Calu3 (cell line): ENCODE data around the gene ZNF543. TPM values are rescaled to one million over a fixed set of nuclear protein-coding genes. Genes with fewer than 3 reads are reported as not detected.

ENCODE experiments used
- BruUV-seq: library from RNA; stranded (reverse); fragments of 400-500 nt; replicated peaks from 2 replicates; lab custom pipeline; 2021; lab: Mats Ljungman, UMichigan
- CTCF ChIA-PET: fragments of 300-600 bp; sonication (Branson Sonifier 250); formaldehyde crosslinking; loops from one replicate; lab custom pipeline; 2022; ENCODE audit warnings: antibody characterized with exemption; lab: Charles Lee
- DNase-seq: peaks from one replicate; pipeline ENCODE4 v3.0.0; 2022
- H3K27ac Mint-ChIP-seq: one replicate; pipeline ENCODE4 v1.8.0; 2022; ENCODE audit warnings: mixed read lengths; ENCODE audit not compliant: unreplicated experiment
- H3K27me3 Mint-ChIP-seq: one replicate; pipeline ENCODE4 v1.8.0; 2022; ENCODE audit warnings: mixed read lengths; ENCODE audit not compliant: unreplicated experiment
- H3K36me3 Mint-ChIP-seq: one replicate; pipeline ENCODE4 v1.8.0; 2022; ENCODE audit warnings: mild to moderate bottlenecking, moderate library complexity, mixed read lengths; ENCODE audit not compliant: insufficient read depth, unreplicated experiment
- H3K4me1 Mint-ChIP-seq: one replicate; pipeline ENCODE4 v1.8.0; 2022; ENCODE audit warnings: mild to moderate bottlenecking, low read depth, mixed read lengths; ENCODE audit not compliant: unreplicated experiment
- H3K4me3 Mint-ChIP-seq: one replicate; pipeline ENCODE4 v1.8.0; 2022; ENCODE audit warnings: mild to moderate bottlenecking, low read depth, moderate library complexity, mixed read lengths; ENCODE audit not compliant: unreplicated experiment
- H3K9me3 Mint-ChIP-seq: one replicate; pipeline ENCODE4 v1.8.0; 2022; ENCODE audit warnings: low read depth, mixed read lengths; ENCODE audit not compliant: unreplicated experiment
- CTCF ChIP-seq: fragments of 200-600 bp; IDR thresholded peaks from one replicate; pipeline ENCODE4 v1.8.0; 2022; ENCODE audit warnings: antibody characterized with exemption; ENCODE audit not compliant: unreplicated experiment
- intact Hi-C: fragments of 100-400 bp; cut with micrococcal nuclease; formaldehyde crosslinking; loops from one replicate; pipeline ENCODE4 v1.10.0; 2022; ENCODE audit not compliant: unreplicated experiment
- total RNA-seq: library from RNA; stranded (reverse); gene quantifications from 2 replicates; pipeline ENCODE4 v1.2.3, GENCODE V29; 2022

ZNF543 gene
- total RNA-seq, 1 experiment from 2014 or later = 8.5 TPM

GRCh38 chr19:57288373-57288772, 31.9 kb upstream of the ZNF543 start:
- DNase-seq = no peak
- BruUV-seq = no TSS peak
- Mint-ChIP-seq H3K4me3 (no peak overlapping the region), H3K9me3 (peaks cover 35% of the 10 kb centered on the region), H3K27me3 (no peaks in the 10 kb centered on the region), H3K4me1 (no peaks in the 10 kb centered on the region), H3K27ac (no peak overlapping the region), H3K36me3 (peaks cover 33% of the 10 kb centered on the region)
- CTCF ChIA-PET = no interaction called here
- no peak for TF ChIP-seq CTCF
- intact Hi-C loops = no loop called here

DNA sequence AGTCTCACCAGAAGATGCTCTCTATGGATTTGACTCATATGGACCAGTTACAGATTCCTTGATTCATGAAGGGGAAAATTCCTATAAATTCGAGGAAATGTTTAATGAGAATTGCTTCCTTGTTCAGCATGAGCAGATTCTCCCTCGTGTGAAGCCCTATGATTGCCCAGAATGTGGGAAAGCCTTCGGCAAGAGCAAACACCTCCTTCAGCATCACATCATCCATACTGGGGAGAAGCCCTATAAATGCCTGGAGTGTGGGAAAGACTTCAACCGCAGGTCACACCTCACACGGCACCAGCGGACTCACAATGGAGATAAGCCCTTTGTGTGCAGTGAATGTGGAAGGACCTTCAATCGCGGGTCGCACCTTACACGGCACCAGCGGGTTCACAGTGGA, 29.3 kb upstream of the ZNF543 start:
- Mint-ChIP-seq H3K9me3 (peaks cover 36% of the 10 kb centered on the region), H3K27me3 (no peaks in the 10 kb centered on the region), H3K4me1 (no peaks in the 10 kb centered on the region), H3K4me3 (no peak overlapping the region), H3K36me3 (peaks cover 59% of the 10 kb centered on the region), H3K27ac (no peak overlapping the region)
- BruUV-seq = no TSS peak
- CTCF ChIA-PET = no interaction called here
- no peak for TF ChIP-seq CTCF
- intact Hi-C loops = no loop called here
- DNase-seq = no peak

DNA sequence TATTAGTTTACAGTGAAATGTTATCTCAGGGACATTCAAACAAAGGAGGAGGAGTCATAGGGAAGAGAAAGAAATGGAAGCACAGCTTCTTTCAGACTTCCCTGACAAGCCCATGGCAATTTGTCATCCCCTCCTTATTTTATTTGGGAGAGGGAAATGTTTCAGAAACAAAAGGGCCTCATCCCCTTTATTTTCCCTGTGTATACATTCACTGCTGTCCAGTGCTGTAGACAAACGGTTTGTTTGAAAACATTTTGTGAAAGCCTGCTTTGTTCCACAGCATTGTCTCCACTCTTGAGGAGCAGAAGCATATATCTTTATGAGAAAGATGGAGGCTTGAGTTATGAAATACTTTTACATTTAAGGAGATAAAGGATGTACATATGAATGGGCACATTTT, 27.7 kb upstream of the ZNF543 start:
- Mint-ChIP-seq H3K27me3 (no peaks in the 10 kb centered on the region), H3K36me3 (peaks cover 75% of the 10 kb centered on the region), H3K4me3 (no peak overlapping the region), H3K27ac (no peak overlapping the region), H3K4me1 (no peaks in the 10 kb centered on the region), H3K9me3 (peaks cover 40% of the 10 kb centered on the region)
- BruUV-seq = no TSS peak
- no peak for DNase-seq
- intact Hi-C loops = no loop called here
- TF ChIP-seq CTCF = no peak
- CTCF ChIA-PET = no interaction called here

DNA sequence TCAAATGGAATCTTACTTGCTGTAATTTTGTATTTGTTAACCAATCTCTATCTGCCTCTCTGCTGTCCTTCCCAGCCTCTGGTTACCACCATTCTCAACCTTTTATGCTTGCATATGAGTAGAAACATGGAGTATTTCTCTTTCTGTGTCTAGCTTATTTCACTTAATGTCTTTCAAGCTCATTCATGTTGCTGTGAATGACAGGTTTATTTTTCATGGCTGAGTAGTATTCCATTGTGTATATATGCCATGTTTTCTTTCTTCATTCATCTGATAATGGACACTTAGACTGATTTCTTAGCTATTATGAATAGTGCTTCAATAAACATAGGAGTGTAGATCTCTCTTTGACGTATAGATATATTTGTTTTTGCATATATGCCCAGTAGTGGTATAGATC, 26.6 kb upstream of the ZNF543 start:
- DNase-seq = no peak
- H3K36me3 Mint-ChIP-seq = peaks cover 86% of the 10 kb centered on the region
- CTCF ChIA-PET = interaction anchor here (0.7 kb wide), 1 partner anchor 271 kb away, joined by 6 read pairs; no protein-coding TSS in a partner anchor
- no TSS peak for BruUV-seq
- H3K27ac Mint-ChIP-seq = no peak overlapping the region
- H3K9me3 Mint-ChIP-seq = peaks cover 41% of the 10 kb centered on the region
- H3K4me1 Mint-ChIP-seq = no peaks in the 10 kb centered on the region
- no peaks in the 10 kb centered on the region for H3K27me3 Mint-ChIP-seq
- no peak for TF ChIP-seq CTCF
- intact Hi-C loops = no loop called here
- H3K4me3 Mint-ChIP-seq = no peak overlapping the region
